Activated gamma-delta T cell treated with Interleukin-2 at 50 U/mL for 16 hours (primary cell): ENCODE results near the gene PHF12.
"Not testable (repeated sequence)": the region's sequence is repeated elsewhere in the genome, so short reads cannot be mapped to it uniquely, and the experiment has no call there.

Experiments
- DNase-seq: peaks from one replicate; pipeline ENCODE4 v3.0.0-alpha.2; 2020

PHF12 gene

DNA sequence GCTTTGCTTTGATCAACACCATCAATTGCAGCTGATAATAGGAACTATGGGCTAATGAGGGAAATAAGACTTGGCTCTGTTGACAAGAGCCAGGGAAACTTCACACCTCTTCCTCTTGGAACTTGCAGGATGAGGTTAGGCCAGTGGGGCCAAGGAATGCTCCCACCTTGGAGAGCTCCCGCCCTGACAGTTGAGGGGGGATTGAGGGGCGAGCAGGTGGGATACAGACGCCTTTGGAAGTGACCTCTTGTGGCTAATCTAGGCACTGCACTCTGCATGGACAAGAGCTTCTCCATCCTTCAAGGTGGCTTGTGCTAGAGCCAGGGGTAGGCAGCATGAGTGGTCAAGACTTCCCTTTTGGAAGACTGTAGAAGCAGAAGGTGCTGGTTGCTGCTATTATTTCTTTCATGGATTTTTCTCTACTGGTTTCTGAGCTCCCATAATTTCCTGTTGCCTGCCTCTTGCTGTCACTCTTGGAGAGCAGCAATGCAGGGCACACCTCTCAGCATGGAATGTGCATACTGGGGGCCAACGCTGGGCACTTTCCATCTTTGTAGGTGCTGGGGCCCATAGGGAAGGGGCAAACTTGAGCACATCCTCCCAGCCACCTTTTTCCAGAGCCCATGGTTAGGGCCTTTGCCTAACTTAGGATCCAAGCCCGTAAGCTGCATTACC lies 2.3 kb upstream of the PHF12 start:
- peak; percentile 54 for DNase-seq

DNA sequence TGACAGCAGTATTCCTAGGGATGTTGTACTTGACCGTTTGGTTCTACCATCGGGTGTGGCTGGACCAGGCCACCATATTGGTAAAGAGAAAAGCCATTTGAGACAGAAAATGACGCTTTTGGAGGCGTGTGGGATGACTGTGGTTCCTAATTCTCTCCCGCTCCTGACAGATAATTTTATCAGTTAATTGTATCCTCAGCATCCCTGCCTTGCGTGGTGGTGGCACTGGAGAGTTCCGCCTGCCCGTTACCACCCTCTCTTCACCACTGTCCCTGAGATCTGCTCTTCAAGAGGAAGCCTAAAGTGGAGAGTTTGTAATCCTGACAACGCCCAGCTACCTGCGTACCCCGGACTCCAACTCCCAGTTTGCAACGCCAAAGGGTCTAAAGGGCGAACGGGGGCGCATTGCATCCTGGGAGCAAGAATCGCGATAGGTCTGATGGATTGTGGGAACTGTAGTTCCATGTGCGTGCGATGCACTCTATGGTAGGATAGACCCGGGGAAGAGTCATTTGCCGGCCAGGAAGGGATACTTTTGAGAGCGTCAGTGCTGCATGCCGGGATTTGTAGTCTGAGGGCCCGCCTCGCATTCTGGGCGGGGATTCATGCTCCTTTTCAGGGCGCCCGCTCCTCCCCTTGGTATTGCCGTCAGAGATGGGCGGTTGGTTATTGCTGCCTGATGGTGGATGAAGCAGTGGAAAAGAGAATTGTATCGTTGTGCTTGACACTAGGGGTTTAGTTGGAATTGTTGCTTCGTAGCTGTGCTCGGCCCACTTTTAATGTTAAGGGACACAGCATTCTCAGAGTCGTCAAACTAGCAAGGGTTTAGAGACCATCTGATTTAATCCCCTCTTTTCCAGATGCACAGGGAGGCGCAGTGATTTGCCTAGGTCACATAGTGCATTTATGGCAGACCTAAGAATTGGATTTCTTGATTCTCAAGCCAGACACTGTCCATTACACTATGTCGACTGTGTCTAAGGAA lies 965 bp upstream of the PHF12 start:
- peak; percentile 95 for DNase-seq

GRCh38 chr17:28950752-28951427 lies 428 bp downstream of the PHF12 start:
- DNase-seq: no peak

- DNase-seq: peak; percentile 61
Measured at GRCh38 chr17:28950017-28950751, 1.1 kb downstream of the PHF12 start.

GRCh38 chr17:28949185-28950016 lies 1.9 kb downstream of the PHF12 start:
- DNase-seq: peak; percentile 45

DNA sequence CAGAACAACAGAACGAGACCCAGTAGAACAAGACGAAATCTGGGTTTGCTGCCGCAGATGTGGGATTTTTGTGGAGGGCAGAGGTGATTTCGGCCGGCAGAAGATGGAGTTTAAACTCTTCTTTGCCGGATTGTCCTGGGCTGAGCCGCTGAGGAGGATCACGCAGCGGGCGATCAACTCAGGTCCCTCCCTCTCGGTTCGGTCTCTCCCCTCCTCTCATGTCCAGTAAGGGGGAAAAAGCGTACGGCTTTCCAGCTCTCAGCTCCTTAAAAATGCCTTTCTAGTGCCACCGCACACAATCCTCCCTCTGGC lies 2.5 kb downstream of the PHF12 start:
- no peak for DNase-seq

DNA sequence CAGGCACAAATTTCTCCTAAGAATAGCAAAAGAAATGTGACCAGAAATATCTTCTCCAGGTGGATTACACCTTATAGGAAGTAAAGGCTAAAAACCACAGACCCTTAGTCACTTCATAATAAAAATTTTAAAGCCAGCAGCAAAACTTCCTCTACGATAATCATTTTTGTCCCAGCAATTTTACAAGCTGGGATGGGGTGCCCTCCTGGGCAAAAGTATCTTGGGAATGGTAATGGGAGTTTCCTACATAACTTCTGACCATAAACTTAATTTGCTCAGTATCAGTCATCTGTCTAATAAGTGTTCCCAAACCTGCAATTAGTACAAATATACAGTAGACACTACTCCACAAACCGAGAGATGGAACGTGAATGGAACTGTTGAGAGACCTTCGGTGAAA lies 3.0 kb downstream of the PHF12 start:
- DNase-seq: no peak

- DNase-seq: no peak
Measured at GRCh38 chr17:28947639-28948038, 3.7 kb downstream of the PHF12 start.

GRCh38 chr17:28946239-28946638 lies 5.1 kb downstream of the PHF12 start:
- no peak for DNase-seq

DNA sequence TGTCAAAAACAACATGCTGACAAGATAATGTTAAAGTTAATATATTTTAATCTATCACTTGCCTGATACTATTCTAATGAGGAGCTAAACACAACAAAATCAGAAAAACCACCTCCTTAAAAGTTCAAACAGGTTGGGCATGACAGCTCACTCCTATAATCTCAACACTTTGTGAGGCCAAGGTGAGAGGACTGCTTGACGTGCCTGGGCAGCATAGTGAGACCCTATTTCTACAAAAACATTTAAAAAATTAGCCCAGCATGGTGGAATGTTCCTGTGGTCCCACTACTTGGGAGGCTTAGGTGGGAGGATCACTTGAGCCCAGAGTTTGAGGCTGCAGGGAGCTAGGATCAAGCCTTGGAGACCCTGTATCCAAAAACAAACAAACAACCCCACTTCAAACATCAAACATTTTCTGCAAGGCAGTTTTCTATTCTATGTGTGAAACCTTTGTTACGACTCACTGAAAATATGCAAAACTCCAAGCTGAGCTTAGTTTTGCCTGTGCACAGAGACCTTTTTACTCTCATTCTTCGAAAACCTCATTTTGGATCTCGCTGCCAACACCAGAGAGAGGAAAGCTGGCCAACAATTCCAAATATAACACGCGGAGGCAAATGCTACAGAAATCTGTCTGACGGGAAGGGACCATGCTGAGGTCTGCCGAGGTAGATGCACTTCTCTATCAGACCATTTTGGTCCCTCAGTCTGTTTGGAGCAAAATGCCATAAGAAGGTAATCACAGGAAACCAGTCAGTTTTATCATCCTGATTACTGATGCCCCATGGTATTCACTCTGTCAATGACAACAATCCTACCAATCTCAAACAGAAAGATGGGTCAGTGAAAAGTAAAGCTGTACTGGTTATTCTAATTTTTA lies 6.2 kb downstream of the PHF12 start:
- no peak for DNase-seq

GRCh38 chr17:28944343-28944742 lies 7.0 kb downstream of the PHF12 start:
- DNase-seq: no peak

DNA sequence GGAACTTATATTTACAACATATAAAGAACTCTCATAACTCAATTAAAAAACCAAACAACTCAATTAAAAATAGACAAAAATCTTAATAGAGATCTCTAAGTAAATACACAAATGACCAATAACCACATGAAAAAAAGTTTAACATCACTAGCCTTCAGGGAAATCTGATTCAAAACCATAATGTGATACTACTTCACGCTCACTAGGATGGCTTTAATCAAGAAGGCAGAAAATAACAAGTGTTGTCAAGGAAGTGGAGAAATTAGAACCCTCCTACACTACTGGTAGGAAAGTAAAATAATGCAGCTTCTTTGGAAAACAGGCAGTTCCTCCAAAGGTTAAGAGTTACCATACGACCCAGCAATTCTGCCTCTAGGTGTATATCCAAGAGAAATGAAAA lies 8.4 kb downstream of the PHF12 start:
- DNase-seq: no peak

- DNase-seq: no peak
Measured at GRCh38 chr17:28941251-28941650, 10.1 kb downstream of the PHF12 start.

- no peak for DNase-seq
Measured at GRCh38 chr17:28940675-28941074, 10.6 kb downstream of the PHF12 start.

DNA sequence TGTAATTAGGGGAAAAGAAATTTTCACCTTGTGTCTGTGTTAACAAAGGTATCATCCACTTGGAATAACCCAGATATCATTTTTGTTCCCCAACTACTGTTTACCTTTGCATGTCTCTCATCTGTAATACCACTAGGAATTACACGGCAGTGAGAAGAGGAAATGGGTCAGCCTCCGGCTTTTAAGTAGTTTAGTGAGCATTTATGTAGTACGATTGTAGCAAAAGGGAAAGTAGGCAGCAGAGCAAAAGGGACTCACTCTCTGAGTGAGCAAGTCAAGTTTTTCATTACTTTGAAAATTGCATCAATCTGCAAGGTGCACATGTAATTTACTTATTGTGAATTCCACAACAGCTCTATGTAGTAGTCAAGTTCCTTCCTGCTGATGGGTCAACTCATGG lies 11.2 kb downstream of the PHF12 start:
- DNase-seq: no peak

GRCh38 chr17:28938552-28938951 lies 12.8 kb downstream of the PHF12 start:
- DNase-seq: no peak

GRCh38 chr17:28937044-28937729 lies 14.1 kb downstream of the PHF12 start:
- no peak for DNase-seq

- DNase-seq: no peak
Measured at GRCh38 chr17:28935744-28936460, 15.4 kb downstream of the PHF12 start.

DNA sequence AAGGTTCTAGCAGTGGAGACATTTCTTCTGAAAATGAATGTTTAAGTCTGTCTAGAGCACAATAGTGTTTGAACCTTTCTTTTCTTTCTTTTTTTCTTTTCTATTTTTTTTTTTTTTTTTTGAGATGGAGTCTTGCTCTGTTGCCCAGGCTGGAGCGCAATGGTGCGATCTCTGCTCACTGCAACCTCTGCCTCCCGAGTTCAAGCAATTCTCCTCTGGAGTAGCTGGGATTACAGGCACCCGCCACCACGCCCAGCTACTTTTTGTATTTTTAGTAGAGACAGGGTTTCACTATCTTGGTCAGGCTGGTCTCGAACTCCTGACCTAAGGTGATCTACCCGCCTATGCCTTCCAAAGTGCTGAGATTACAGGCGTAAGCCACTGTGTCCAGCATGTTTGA lies 16.8 kb downstream of the PHF12 start:
- not testable (repeated sequence) for DNase-seq

- DNase-seq: no peak
Measured at GRCh38 chr17:28929787-28930186, 21.5 kb downstream of the PHF12 start.
